Osteoblast (primary cell): ENCODE results near the gene ABCG8. TPM values are rescaled to one million over a fixed set of nuclear protein-coding genes. Genes with fewer than 3 reads are reported as not detected.
A peak's percentile ranks its signal among the peaks of the same experiment; 100 is the strongest.

ENCODE experiments used
- DNase-seq: peaks from one replicate; pipeline ENCODE4 v3.0.0; 2011; ENCODE audit warnings: low spot score, mixed read lengths; ENCODE audit not compliant: insufficient read length; ENCODE audit errors: missing footprints
- H2AFZ ChIP-seq: 2 replicates; pipeline ENCODE4 v1.6.0; 2011; ENCODE audit warnings: mild to moderate bottlenecking, low read length
- H3K27ac ChIP-seq: 2 replicates; pipeline ENCODE4 v1.5.1; 2011; ENCODE audit warnings: mild to moderate bottlenecking, low read depth, low read length, moderate library complexity
- H3K27me3 ChIP-seq: 2 replicates; pipeline ENCODE4 v1.6.0; 2012; ENCODE audit warnings: mild to moderate bottlenecking, control low read depth, inconsistent platforms, low read length, moderate library complexity; ENCODE audit not compliant: insufficient read depth
- H3K36me3 ChIP-seq: 2 replicates; pipeline ENCODE4 v1.5.1; 2011; ENCODE audit warnings: mild to moderate bottlenecking, low read length, control low read depth, moderate library complexity; ENCODE audit not compliant: insufficient read depth
- H3K4me1 ChIP-seq: 2 replicates; pipeline ENCODE4 v1.5.1; 2011; ENCODE audit warnings: mild to moderate bottlenecking, low read length, control low read depth, moderate library complexity; ENCODE audit not compliant: insufficient read depth
- H3K4me2 ChIP-seq: 2 replicates; pipeline ENCODE4 v1.6.0; 2011; ENCODE audit warnings: mild to moderate bottlenecking, low read length; ENCODE audit not compliant: insufficient read depth
- H3K4me3 ChIP-seq: fragments of 200-600 bp; sonication (generic); 3 replicates; pipeline ENCODE4 v1.5.1; 2012; ENCODE audit warnings: mild to moderate bottlenecking, low read length, inconsistent platforms; ENCODE audit not compliant: insufficient read depth
- H3K79me2 ChIP-seq: 2 replicates; pipeline ENCODE4 v1.6.0; 2012; ENCODE audit warnings: mild to moderate bottlenecking, low read length, control low read depth, inconsistent platforms; ENCODE audit not compliant: insufficient read depth
- H3K9me3 ChIP-seq: 2 replicates; pipeline ENCODE4 v1.5.1; 2011; ENCODE audit warnings: low read depth, low read length, control low read depth
- H4K20me1 ChIP-seq: 2 replicates; pipeline ENCODE4 v1.6.0; 2012; ENCODE audit warnings: mild to moderate bottlenecking, low read length, control low read depth; ENCODE audit not compliant: insufficient read depth
- total RNA-seq: library from RNA; depleted of rRNA; stranded (reverse); fragments of >200 nt; gene quantifications from 2 replicates; pipeline ENCODE4 v1.2.3, GENCODE V29; 2012
- TF ChIP-seq, protein P1 (sequence below): IDR thresholded peaks from 2 replicates; pipeline ENCODE4 v1.5.1; 2011; ENCODE audit warnings: mild to moderate bottlenecking, low read depth, low read length, moderate library complexity; ENCODE audit errors: extremely low read depth

Gene ABCG8
- total RNA-seq, 1 donor, result not detected

- Histone ChIP-seq H2AFZ (no peak overlapping the region), H4K20me1 (no peaks in the 10 kb centered on the region), H3K79me2 (no peaks in the 10 kb centered on the region), H3K27ac (no peak overlapping the region), H3K4me2 (no peak overlapping the region), H3K36me3 (no peaks in the 10 kb centered on the region), H3K9me3 (no peaks in the 10 kb centered on the region), H3K27me3 (peaks cover 31% of the 10 kb centered on the region), H3K4me1 (no peaks in the 10 kb centered on the region), H3K4me3 (no peak overlapping the region)
- TF ChIP-seq, protein P1, sequence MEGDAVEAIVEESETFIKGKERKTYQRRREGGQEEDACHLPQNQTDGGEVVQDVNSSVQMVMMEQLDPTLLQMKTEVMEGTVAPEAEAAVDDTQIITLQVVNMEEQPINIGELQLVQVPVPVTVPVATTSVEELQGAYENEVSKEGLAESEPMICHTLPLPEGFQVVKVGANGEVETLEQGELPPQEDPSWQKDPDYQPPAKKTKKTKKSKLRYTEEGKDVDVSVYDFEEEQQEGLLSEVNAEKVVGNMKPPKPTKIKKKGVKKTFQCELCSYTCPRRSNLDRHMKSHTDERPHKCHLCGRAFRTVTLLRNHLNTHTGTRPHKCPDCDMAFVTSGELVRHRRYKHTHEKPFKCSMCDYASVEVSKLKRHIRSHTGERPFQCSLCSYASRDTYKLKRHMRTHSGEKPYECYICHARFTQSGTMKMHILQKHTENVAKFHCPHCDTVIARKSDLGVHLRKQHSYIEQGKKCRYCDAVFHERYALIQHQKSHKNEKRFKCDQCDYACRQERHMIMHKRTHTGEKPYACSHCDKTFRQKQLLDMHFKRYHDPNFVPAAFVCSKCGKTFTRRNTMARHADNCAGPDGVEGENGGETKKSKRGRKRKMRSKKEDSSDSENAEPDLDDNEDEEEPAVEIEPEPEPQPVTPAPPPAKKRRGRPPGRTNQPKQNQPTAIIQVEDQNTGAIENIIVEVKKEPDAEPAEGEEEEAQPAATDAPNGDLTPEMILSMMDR, result no peak
- DNase-seq, result no peak
Measured at GRCh38 chr2:43872151-43872550, 33.4 kb downstream of the ABCG8 start.

DNA sequence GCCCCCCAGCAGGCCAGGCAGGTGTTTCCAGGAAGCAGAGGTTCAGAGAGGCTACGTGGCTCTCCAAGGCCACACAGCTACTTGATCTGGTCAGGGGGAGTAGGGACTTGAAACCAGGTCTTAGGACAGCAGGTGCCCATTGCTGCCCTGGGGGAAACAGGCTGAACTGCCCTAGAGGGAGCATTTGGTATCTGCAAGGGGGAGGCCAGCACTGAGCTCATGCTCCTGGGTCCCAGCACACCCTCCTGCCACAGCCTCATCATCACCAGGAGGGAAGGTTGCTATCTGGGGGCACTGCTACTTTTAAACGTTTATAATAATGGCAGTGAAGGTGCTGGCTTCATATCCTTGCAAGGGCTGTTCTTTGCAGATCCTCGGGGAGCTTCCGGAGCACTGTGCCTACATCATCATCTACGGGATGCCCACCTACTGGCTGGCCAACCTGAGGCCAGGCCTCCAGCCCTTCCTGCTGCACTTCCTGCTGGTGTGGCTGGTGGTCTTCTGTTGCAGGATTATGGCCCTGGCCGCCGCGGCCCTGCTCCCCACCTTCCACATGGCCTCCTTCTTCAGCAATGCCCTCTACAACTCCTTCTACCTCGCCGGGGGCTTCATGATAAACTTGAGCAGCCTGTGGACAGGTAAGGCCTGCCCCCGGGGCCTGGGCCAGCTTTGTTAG lies 36.1 kb downstream of the ABCG8 start:
- no peak for DNase-seq
- Histone ChIP-seq H3K79me2 (no peaks in the 10 kb centered on the region), H3K36me3 (no peaks in the 10 kb centered on the region), H3K4me1 (no peaks in the 10 kb centered on the region), H2AFZ (no peak overlapping the region), H4K20me1 (no peaks in the 10 kb centered on the region), H3K9me3 (no peaks in the 10 kb centered on the region), H3K4me3 (no peak overlapping the region), H3K4me2 (no peak overlapping the region), H3K27me3 (peaks cover 20% of the 10 kb centered on the region), H3K27ac (no peak overlapping the region)
- TF ChIP-seq, protein P1, result no peak

DNA sequence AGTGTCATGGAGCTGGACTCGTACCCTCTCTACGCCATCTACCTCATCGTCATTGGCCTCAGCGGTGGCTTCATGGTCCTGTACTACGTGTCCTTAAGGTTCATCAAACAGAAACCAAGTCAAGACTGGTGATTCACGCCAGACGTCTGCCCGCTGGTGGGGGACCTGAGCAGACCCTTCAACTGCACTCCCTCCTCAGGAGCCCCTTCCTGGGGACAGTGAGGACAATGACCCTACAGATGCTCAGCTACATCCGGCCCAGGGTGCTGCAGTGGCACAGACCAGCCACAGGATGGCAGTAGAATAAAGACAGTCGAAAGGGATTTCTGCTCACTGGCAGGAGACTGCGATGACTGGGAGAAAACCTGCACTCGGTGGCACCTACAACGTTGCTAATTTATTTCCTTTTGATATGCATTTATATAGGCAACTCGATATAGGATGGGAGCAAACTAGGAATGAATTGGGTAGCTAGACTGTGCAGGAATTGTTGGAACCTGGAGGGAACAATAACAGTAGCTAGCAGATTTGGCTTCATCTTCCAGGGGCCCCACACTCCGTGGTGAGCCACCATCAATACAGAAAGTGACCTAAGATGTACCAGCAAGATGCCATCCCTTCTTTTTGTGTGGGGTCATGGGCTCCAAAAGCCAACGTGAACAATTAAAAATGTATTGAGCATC lies 39.2 kb downstream of the ABCG8 start:
- H3K4me2 ChIP-seq, result peak overlapping the region; percentile 41
- H3K4me1 ChIP-seq, result no peaks in the 10 kb centered on the region
- H3K36me3 ChIP-seq, result no peaks in the 10 kb centered on the region
- no peak overlapping the region for H3K4me3 ChIP-seq
- H3K79me2 ChIP-seq, result no peaks in the 10 kb centered on the region
- H3K9me3 ChIP-seq, result no peaks in the 10 kb centered on the region
- TF ChIP-seq, protein P1, result peak; percentile 99
- no peak overlapping the region for H2AFZ ChIP-seq
- no peak overlapping the region for H3K27ac ChIP-seq
- peak; percentile 95 for DNase-seq
- peaks cover 5% of the 10 kb centered on the region for H3K27me3 ChIP-seq
- H4K20me1 ChIP-seq, result no peaks in the 10 kb centered on the region

DNA sequence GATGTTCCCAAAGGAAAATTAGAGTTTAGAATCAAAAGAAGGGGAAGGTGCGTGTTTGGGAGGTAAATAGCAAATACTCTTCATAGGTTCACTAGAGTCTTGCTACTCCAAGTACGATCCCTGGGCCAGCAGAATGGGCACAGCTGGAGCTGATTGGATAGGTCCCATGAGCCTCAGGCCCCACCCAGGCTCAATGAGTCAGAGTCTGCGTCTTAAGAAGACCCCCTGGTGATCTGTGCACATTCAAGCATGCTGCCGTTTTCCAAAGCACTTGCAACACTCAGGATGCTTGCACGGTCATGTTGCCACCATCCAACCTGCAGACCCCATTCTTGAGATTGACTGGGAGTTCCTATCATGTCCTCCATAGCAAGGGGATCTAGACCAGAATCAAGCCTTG lies 40.5 kb downstream of the ABCG8 start:
- Histone ChIP-seq H2AFZ (no peak overlapping the region), H3K27ac (no peak overlapping the region), H3K4me3 (no peak overlapping the region), H3K4me1 (no peaks in the 10 kb centered on the region), H3K79me2 (no peaks in the 10 kb centered on the region), H4K20me1 (no peaks in the 10 kb centered on the region), H3K36me3 (no peaks in the 10 kb centered on the region), H3K27me3 (peaks cover 5% of the 10 kb centered on the region), H3K4me2 (no peak overlapping the region), H3K9me3 (no peaks in the 10 kb centered on the region)
- TF ChIP-seq, protein P1, result no peak
- DNase-seq, result no peak
